ENCODE data around the gene STIM2.
"Not testable (repeated sequence)": the region's sequence is repeated elsewhere in the genome, so short reads cannot be mapped to it uniquely, and the experiment has no call there.

STIM2 gene

GRCh38 chr4:26958925-26959653 lies 98.4 kb downstream of the STIM2 start:
- DNase-seq, result no peak

GRCh38 chr4:26959654-26960047 lies 99.0 kb downstream of the STIM2 start:
- peak; percentile 11 for DNase-seq

GRCh38 chr4:26962720-26963119 lies 102.1 kb downstream of the STIM2 start:
- DNase-seq, result no peak

GRCh38 chr4:26964512-26964911 lies 103.9 kb downstream of the STIM2 start:
- DNase-seq, result no peak

GRCh38 chr4:26964994-26965393 lies 104.4 kb downstream of the STIM2 start:
- DNase-seq, result no peak

GRCh38 chr4:26975464-26976181 lies 115.0 kb downstream of the STIM2 start:
- DNase-seq, result not testable (repeated sequence)

- DNase-seq, result no peak
Observed at GRCh38 chr4:26978387-26979053, 117.9 kb downstream of the STIM2 start.

GRCh38 chr4:26984896-26985295 lies 124.3 kb downstream of the STIM2 start:
- no peak for DNase-seq

GRCh38 chr4:26985873-26986272 lies 125.2 kb downstream of the STIM2 start:
- DNase-seq, result peak; percentile 60

- DNase-seq, result no peak
Observed at GRCh38 chr4:26987191-26987590, 126.5 kb downstream of the STIM2 start.

- DNase-seq, result no peak
Observed at GRCh38 chr4:26991057-26991456, 130.4 kb downstream of the STIM2 start.

GRCh38 chr4:26992657-26993361 lies 132.2 kb downstream of the STIM2 start:
- peak; percentile 41 for DNase-seq

GRCh38 chr4:26993539-26993938 lies 132.9 kb downstream of the STIM2 start:
- no peak for DNase-seq

- no peak for DNase-seq
Observed at GRCh38 chr4:26993967-26994366, 133.3 kb downstream of the STIM2 start.

- no peak for DNase-seq
Observed at GRCh38 chr4:26995316-26995715, 134.7 kb downstream of the STIM2 start.

- no peak for DNase-seq
Observed at GRCh38 chr4:26996745-26997144, 136.1 kb downstream of the STIM2 start.

GRCh38 chr4:26999689-27000088 lies 139.0 kb downstream of the STIM2 start:
- no peak for DNase-seq

- no peak for DNase-seq
Observed at GRCh38 chr4:27000122-27000521, 139.5 kb downstream of the STIM2 start.

- peak; percentile 35 for DNase-seq
Observed at GRCh38 chr4:27000820-27001219, 140.2 kb downstream of the STIM2 start.

- no peak for DNase-seq
Observed at GRCh38 chr4:27001398-27002164, 140.9 kb downstream of the STIM2 start.

GRCh38 chr4:27003642-27004113 lies 143.0 kb downstream of the STIM2 start:
- DNase-seq, result peak; percentile 3

GRCh38 chr4:27005501-27005900 lies 144.9 kb downstream of the STIM2 start:
- DNase-seq, result no peak
